Middle frontal gyrus (tissue), 1 donor: ENCODE data around the gene APOH.
A peak's percentile ranks its signal among the peaks of the same experiment; 100 is the strongest.
"Not testable (repeated sequence)": the region's sequence is repeated elsewhere in the genome, so short reads cannot be mapped to it uniquely, and the experiment has no call there.

ENCODE experiments used
- DNase-seq: peaks from one replicate; pipeline ENCODE4 v3.0.0-alpha.2; 2015; ENCODE audit warnings: low spot score; ENCODE audit errors: extremely low spot score

Gene APOH, protein sequence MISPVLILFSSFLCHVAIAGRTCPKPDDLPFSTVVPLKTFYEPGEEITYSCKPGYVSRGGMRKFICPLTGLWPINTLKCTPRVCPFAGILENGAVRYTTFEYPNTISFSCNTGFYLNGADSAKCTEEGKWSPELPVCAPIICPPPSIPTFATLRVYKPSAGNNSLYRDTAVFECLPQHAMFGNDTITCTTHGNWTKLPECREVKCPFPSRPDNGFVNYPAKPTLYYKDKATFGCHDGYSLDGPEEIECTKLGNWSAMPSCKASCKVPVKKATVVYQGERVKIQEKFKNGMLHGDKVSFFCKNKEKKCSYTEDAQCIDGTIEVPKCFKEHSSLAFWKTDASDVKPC

DNA sequence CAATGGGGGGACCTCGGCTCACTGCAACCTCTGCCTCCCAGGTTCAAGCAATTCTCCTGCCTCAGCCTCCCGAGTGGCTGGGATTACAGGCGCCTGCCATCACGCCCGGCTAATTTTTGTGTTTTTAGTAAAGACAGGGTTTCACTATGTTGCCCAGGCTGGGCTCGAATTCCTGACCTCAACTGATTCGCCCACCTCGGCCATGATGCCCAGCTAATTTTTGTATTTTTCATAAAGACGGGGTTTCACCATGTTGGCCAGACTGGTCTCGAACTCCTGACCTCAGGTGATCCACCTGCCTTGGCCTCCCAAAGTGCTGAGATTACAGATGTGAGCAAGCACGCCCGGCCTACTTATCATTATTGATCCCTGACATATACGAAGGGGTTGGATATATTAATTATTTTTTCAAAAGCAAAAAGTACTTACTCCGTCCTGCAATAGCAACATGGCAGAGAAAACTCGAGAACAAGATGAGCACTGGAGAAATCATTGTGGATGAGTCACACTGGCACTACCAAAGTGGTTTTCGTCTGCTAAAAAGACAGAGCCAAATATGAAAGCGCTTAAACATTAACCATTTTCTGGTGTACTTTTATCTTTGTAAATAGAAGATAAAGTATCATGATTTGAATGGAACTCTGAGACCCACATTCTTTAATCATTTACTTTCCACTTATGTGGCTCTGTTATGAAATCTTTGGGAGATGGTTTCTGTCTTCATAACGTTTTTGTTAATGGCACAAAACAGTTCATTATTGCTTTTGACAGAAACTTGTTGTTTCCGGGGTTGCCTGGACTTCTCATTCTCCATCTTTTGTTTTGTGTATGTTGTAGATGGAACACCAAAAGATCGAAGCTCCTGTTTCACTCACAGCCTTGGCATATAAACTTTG, at the start of gene APOH:
APOH (minus strand) TSS at position 529 of the 896 bp plus-strand sequence; CDS start at position 493, 36 bp downstream.
- no peak for DNase-seq

DNA sequence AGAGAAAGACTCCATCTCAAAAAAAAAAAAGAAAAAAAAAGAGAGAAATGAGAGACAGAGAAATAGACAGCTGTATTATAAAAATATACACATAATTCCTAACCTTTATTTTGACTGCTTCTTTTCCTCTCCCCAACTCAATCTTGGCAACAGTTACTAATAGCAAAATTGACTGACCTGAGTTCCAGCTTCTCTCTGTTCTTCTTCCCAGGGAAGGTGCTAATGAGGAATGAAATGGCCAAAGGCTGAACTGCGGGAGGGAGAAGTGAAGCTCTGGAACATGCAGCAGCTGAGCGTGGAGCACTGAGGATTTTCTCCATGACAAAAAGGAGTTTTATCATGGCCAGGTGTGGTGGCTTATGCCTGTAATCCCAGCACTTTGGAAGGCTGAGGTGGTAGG, 48.0 kb upstream of the APOH start:
- no peak for DNase-seq

DNA sequence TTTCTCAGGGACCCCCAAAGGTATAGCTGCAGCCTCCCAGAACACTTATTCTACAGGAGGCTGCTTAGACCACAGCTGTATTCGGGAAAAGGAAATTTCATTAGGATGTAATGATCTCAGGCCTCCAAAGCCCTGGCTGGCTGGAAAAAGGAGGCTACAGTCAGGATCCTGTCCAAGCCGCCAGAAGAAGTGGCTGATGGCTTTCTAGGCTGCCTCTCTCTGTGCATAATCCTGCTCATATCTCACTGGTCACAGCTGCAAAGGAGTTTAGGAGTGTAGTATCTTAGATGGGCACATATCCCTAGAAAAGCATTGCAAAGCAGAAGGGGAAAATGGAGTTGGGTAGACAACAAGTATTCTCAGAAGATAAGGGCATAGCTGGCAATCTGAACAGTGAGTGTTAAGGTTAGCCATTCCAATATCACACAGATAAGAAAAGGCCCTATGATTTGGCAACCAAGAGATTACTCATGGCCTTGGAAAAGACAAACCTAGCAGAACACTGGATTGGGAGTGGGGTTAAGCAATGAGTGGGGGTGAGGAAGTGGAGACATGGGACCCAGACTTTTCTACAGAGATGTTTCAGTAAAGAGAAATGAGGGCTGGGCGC, 47.2 kb upstream of the APOH start:
- DNase-seq: no peak

DNA sequence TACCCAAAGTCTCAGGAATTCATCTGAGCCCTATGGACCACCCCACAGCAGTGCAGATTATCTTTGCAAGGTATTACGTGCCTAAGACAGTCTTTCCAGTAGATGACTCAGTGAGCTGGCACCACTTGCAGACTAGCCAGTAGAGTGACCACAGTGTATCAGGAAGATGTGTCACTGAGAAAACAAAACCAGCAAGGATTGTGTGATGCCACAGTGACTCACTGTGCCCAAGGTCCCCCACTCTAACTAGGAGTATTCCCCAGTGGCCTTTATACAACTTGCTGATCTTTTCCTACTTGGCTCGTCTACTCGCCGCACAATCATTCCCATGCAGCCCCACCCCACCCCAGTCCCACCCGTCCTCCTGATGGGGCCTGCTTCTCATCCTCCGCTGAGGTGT, 46.4 kb upstream of the APOH start:
- DNase-seq: no peak

DNA sequence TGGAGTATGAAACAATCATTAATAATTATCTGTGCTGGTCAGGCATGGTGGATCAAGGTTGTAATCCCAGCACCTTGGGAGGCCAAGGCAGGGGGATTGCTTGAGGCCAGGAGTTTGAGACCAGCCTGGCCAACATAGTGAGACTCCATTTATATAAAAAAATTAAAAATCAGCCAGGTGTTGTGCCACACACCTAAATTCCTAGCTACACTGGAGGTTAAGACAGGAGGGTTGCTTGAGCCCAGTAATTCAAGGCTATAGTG, 44.3 kb upstream of the APOH start:
- DNase-seq: no peak

DNA sequence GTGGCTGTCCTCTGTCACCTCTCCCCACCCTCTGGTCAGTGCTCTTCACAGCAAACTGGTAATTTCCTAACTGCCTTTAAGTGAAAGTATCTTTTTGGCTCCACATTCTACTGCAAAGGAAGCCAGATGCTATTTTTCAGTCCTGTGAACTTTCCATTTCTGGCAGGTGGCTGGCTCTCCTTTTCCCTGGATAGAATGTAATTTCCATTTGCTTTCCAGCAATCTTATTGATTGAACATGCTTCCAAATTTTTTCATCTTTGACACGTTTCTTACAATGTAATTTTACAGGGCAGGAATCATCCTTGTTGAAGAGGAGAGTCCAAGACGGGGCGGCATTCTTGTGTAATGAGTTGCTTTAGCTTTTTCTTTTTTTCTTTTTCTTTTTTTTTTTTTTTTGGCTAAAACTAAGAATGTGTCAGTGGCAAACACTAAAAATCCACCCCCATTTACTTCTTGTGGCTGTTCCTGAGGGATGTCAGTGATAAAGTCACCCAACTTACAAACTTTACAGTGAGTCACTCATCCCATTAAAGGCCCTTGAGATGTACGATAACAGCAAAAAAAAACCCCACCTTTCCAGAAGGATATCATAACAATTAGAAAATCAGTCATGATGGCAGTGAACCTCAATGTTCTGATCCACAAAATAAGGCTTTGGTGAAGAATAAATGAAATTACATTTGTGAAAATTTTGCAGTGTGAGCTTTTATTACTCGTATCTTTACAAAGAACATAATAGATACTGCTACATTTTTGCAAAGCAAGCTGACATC, 43.8 kb upstream of the APOH start:
- DNase-seq: no peak

DNA sequence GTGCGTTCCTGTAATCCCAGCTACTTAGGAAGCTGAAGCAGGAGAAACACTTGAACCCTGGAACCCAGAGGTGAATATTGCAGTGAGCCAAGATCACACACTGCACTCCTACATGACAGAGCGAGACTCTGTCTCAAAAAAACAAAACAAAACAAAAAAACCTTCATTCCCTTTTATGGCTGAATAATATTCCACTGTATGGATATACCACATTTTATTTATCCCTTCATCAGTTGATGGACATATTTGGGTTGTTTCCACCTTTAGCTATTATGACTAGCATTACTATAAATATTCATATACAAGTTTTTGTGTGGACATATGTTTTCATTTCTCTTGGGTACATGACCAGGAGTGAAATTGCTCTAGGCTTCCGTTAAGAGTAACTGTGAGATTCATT, 42.3 kb upstream of the APOH start:
- no peak for DNase-seq

DNA sequence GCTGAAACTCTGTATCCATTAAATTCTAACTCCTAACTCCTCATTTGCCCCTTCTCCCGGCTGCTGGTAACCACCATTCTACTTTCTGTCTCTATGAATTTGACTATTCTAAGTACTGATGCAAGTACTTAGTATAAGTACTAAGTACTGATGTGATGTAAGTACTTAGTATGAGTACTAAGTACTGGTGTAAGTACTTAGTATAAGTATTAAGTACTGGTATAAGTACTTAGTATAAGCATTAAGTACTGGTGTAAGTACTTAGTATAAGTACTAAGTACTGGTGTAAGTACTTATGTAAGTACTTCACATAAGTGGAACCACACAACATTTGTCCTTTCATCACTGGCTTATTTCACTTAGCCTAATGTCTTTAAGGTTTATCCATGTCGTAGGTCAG, 40.9 kb upstream of the APOH start:
- DNase-seq: no peak

DNA sequence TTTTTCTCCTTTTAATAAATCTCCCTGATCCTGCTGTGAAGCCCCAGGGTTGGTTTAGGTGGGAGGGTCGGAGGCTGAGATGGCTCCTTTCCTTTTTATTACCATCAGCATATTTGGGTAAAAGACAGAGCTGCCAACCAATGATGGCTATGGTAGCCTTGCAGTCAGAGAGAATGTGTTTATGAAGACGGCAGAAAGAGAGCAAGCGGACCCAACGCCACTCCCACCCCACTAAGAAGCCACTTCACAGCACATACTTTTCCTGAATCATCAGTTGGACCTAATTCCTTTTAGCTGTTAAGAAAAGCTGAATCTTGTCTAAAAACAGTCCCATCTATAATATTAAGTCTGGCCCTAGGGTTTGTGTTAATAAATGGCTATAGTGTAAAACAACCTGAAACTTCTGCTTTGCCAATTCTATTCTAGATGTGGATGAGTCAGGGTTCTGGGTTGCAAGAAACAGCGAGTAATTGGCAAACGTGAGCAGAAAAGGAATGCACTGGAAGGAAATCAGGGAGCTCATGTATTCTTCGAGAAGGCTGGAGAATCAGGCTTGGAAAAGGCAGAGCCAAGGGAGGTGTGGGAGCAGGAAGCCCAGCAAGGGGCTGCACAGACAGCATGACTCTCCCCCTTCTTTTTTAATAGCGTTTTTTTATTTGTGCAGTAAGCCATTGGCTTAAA, 39.2 kb upstream of the APOH start:
- no peak for DNase-seq

DNA sequence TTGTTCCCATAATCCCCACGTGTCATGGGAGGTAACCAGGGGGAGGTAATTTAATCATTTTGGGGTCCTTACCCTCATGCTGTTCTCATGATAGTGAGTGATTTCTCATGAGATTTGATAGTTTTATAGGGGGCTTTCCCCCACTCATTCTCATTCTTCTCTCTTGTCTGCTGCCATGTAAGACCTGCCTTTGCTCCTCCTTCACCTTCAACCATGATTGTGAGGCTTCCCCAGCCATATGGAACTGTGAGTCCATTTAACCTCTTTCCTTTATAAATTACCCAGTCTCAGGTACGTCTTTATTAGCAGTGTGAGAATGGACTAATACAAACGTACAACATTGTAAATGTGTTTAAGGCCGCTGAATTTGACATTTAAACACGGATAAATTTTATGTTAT, 35.5 kb upstream of the APOH start:
- no peak for DNase-seq

DNA sequence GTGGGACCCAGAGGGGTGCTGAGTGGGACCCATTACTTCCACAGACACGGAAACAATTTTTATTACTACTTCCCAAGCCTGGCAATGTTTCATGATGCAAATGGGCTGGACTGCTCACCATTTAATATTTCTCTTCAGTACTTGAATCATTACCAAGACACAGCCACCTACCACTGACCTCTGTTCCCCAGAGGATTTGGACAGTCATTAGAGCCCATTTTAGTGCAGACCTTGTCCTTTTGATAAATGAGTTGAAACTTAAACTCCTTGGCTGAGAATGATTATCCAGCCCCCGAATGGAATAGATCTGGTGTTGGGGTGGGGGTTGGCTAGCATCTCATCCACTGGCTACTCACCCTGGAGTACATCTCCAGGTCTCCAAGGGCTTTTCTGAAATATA, 33.6 kb upstream of the APOH start:
- DNase-seq: no peak

DNA sequence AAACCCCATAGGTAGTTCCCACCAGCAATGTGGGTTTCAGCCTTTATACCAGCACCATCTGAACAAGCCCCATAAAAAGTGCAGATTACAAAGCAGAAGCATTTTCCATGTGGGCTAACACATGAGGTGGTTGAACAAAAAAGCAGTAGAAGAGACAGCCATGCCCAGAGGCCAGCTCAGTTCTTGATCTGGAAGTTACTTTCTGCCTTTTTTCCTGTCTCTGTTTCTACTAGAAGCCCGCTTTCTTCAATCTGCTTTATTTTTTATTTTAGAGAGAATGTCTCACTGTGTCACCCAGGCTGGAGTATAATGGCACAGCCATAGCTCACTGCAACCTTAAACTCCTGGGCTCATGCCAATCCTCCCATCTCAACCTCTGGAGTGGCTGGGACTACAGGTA, 31.5 kb upstream of the APOH start:
- DNase-seq: no peak

DNA sequence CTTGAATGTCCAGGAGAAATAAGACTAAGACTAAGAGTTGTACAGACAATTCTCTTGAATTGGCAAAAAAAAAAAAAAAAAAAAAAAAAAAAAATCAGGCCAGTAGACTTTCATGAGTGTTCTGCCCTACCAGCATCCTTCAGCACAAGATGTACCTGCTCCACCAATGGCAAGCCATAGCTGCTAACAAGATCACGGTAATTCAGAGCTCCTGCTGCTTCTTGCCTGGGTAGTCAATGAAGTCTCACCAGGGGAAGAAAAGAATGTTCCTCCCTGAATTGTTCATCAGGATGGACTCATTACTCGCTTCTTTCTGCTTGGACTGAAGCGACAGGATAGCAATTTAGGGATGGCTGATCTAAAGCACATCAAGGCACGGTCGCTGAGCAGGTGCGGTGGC, 31.1 kb upstream of the APOH start:
- DNase-seq: no peak

DNA sequence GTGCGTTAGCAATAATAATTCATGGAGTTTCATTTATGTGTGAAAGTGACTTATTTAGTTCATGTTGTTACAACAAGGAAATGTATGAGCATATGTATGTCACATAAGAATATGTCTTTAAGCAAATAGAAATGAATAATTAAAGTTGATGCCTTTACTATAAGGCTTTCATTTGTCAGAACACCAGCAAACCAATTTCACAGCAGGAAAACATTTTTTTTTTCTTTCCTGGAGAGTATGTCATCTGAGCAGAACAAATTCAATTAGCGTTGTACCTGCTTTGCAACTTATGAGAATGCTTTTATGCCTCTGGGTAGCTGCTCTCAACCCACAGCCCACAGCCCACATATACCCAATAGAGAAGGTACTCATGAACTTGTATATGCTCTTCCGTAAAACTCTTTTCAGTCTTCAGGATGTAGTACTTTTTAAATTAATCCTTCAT, 26.3 kb upstream of the APOH start:
- DNase-seq: no peak

DNA sequence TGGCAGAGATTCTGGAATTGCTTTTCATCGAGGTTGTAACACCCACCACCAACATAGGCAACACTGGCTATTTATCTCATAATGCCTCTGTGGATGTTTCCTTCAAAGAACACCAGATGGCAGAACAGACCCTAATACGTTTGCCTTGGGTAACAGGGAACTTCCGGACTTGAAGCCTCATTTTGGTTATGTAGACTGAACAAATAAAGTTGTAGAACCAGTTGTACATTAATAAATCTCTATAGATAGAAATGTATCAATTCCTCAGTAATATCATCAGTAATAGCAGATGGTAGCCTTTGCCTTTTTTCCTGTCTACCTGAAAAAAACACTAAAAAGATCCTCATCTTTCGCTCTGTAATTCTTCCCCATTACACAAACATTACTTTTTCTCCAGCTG, 25.9 kb upstream of the APOH start:
- DNase-seq: peak; percentile 47

DNA sequence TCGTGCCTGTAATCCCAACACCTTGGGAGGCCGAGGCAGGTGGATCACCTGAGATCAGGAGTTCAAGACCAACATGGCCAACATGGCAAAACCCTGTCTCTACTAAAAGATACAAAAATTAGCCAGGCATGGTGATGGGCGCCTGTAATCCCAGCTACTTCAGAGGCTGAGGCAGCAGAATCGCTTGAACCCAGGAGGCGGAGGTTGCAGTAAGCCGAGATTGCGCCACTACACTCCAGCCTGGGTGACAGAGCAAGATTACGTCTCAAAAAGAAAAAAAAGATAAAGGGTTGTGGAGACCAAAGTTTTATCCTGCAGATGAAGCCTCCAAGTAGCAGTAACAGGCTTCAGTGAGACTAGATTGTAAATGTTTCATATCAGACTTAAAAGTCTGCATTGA, 24.2 kb upstream of the APOH start:
- DNase-seq: not testable (repeated sequence)

DNA sequence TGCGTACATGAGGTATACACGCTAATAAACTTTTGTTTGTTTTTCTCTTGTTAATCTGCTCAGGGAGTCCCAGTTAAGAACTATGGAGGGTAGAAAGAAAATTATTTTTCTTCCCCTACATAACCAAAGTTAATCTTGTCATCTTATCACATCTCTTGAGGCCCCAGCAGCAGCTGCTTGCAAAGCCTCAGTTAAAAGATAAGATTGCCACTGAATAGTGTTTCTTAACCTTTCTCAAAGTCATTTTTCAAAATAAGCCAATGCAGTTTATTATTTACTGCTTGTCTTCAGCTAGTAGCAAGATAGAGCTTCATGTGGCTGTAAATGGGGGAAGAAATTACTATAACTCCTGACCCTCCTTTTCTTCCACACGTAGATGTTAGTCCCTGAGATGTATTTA, 21.5 kb upstream of the APOH start:
- no peak for DNase-seq

DNA sequence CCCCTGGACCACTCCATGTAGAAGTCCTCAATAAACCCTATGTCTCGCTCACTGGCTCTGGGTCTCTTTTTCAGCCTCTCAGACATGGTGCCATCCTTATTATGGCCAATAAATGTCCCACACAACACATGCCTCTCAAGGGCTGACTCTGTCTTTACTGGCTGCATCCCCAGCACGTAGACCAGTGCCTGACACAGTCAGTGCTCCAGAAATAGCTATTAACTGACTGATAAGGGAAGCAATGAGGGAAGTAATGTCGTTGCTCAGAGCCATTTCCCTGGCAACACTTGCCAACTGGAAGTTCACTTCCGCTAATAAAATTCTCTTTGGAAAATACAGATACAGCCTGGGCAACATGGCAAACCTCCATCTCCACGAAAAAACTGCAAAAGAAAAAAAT, 19.1 kb upstream of the APOH start:
- DNase-seq: no peak

DNA sequence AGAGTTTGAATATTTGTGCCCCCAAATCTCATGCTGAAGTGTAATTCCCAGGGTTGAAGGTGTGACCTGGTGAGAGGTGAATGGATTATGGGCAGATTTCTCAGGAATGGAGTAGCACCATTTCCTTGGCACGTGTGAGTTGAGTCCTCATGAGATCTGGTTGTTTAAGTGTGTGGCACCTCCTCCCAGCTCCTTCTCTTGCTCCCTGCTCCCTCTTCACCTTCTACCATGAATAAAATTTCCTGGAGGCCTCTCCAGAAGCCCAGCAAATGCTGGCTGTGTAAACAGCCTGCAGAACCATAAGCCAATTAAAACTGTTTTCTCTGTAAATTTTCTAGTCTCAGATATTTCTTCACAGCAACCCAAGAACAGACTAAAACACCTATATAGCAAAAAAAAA, 12.6 kb upstream of the APOH start:
- DNase-seq: no peak

DNA sequence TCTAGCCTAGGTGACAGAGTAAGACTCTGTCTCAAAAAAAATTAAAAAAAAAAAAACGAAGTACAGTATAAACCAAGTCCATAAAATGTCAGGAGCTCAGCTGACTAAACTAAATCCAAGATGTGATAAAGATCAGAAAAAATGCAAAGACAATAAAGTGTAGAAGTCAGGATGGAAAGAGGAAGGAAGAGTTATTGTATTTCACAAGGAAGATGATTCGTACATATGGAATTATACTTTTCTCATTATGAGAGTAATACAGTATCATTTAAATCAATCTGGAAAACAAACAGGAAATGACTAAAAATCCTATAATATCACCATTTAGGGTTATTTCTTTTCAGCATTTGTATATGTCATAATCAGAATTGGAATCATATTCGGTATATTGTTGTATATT, 11.4 kb upstream of the APOH start:
- no peak for DNase-seq

DNA sequence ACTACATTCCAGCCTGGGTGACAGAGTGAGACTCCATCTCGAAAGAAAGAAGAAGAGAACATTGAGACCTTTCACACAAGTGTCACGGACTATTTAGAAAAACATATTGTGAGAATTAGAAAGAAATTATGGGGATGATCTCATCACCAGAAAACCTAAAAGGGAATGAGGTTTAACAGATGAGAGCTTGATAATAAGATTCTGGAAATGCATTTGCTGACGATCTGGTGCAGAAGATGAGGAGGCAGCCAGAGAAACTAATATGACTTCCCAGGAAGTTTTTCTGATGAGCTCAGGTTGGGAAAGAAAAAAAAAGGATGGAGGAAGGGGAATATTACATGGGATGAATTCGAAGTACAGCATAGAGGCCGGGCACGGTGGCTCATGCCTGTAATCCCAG, 10.8 kb upstream of the APOH start:
- no peak for DNase-seq
